Endothelial cell of umbilical vein (primary cell): ENCODE measurements around the gene NOTCH2. TPM values are rescaled to one million over a fixed set of nuclear protein-coding genes. Genes with fewer than 3 reads are reported as not detected.

Experiments used
- BruUV-seq: library from RNA; stranded (reverse); fragments of 400-500 nt; replicated peaks from 2 replicates; lab custom pipeline; 2021; lab: Mats Ljungman, UMichigan
- CTCF ChIA-PET: fragments of 300-600, 350-600 bp; sonication (Branson Sonifier 250); formaldehyde crosslinking; loops from one replicate; lab custom pipeline; 2021; ENCODE audit warnings: antibody characterized with exemption, inconsistent platforms; lab: Charles Lee
- POLR2A ChIA-PET: fragments of 300-600, 350-600 bp; sonication (Branson Sonifier 250); formaldehyde crosslinking; loops from one replicate; lab custom pipeline; 2021; ENCODE audit warnings: antibody characterized with exemption, inconsistent platforms; lab: Charles Lee
- DNase-seq: peaks from one replicate; pipeline ENCODE4 v3.0.0-alpha.2; 2011; ENCODE audit warnings: low read depth, low spot score
- FAIRE-seq: peaks from 2 replicates; lab custom pipeline; 2011; peaks lifted over from hg19 to GRCh38; lab: Jason Lieb, UNC
- H2AFZ ChIP-seq: 2 replicates; pipeline ENCODE4 v1.6.0; 2012; ENCODE audit warnings: low read depth, low read length, control low read depth, inconsistent platforms
- H3K27ac ChIP-seq: 2 replicates; pipeline ENCODE4 v1.5.1; 2011; ENCODE audit warnings: low read depth, mild to moderate bottlenecking, control low read depth, low read length, moderate library complexity; ENCODE audit not compliant: insufficient read depth
- H3K27me3 ChIP-seq, 2 experiments: 2 replicates each; pipeline versions ENCODE4 v1.6.0 to v1.6.1; 2011; ENCODE audit warnings: low read length in 2 of 2, mixed read lengths in 1 of 2; ENCODE audit not compliant: control insufficient read depth in 2 of 2, insufficient read depth in 2 of 2
- H3K36me3 ChIP-seq, 2 experiments: 2 replicates in 1 of 2; 3 replicates in 1 of 2; pipeline ENCODE4 v1.5.1; 2011; ENCODE audit warnings: low read length in 2 of 2, mild to moderate bottlenecking in 1 of 2, moderate library complexity in 1 of 2; ENCODE audit not compliant: control insufficient read depth in 2 of 2, insufficient read depth in 2 of 2; ENCODE audit errors: extremely low read depth in 1 of 2
- H3K4me1 ChIP-seq: 3 replicates; pipeline ENCODE4 v1.5.1; 2011; ENCODE audit warnings: mild to moderate bottlenecking, low read length; ENCODE audit not compliant: control insufficient read depth, insufficient read depth; ENCODE audit errors: extremely low read depth
- H3K4me2 ChIP-seq: 2 replicates; pipeline ENCODE4 v1.6.1; 2011; ENCODE audit warnings: low read length, control low read depth, mixed read lengths; ENCODE audit not compliant: insufficient read depth
- H3K4me3 ChIP-seq, 3 experiments: fragments of 200-600 bp in 1 of 3; sonication (generic), shearing (Covaris generic) in 1 of 3; replicated peaks in 1 of 3; 2 replicates each; pipeline ENCODE4 v1.5.1; 2011 to 2016; ENCODE audit warnings: control low read depth in 3 of 3, low read length in 3 of 3, mild to moderate bottlenecking in 2 of 3, inconsistent platforms in 1 of 3, low read depth in 1 of 3, moderate library complexity in 1 of 3; ENCODE audit not compliant: insufficient read depth in 1 of 3
- H3K79me2 ChIP-seq: 2 replicates; pipeline ENCODE4 v1.6.0; 2012; ENCODE audit warnings: low read length, inconsistent platforms; ENCODE audit not compliant: control insufficient read depth, insufficient read depth
- H3K9ac ChIP-seq: replicated peaks from 2 replicates; pipeline ENCODE3; 2011; ENCODE audit warnings: low read length, control low read depth; ENCODE audit not compliant: insufficient read depth; ENCODE audit errors: extremely low read depth
- H3K9me1 ChIP-seq: replicated peaks from 3 replicates; pipeline ENCODE4 v1.6.0; 2011; ENCODE audit warnings: mild to moderate bottlenecking, low read length; ENCODE audit not compliant: control insufficient read depth, insufficient read depth; ENCODE audit errors: extremely low read depth
- H3K9me3 ChIP-seq: replicated peaks from 2 replicates; pipeline ENCODE4 v1.5.1; 2012; ENCODE audit warnings: low read length, inconsistent platforms; ENCODE audit not compliant: control insufficient read depth, insufficient read depth
- H4K20me1 ChIP-seq: replicated peaks from 2 replicates; pipeline ENCODE3; 2011; ENCODE audit warnings: mild to moderate bottlenecking, low read length; ENCODE audit not compliant: control insufficient read depth, insufficient read depth; ENCODE audit errors: extremely low read depth
- EZH2 ChIP-seq: IDR thresholded peaks from 2 replicates; pipeline ENCODE4 v1.6.1; 2012; ENCODE audit warnings: borderline replicate concordance, low read depth, mild to moderate bottlenecking, moderate library complexity, low read length, inconsistent platforms; ENCODE audit not compliant: severe bottlenecking
- FOS ChIP-seq: IDR thresholded peaks from 2 replicates; pipeline ENCODE4 v1.6.1; 2011; ENCODE audit warnings: mild to moderate bottlenecking, low read length, moderate library complexity, borderline replicate concordance; ENCODE audit not compliant: insufficient read depth
- GATA2 ChIP-seq: IDR thresholded peaks from 2 replicates; pipeline ENCODE4 v1.7.0; 2011; ENCODE audit warnings: low read depth, mild to moderate bottlenecking, moderate library complexity, mixed read lengths, low read length; ENCODE audit not compliant: insufficient read length, insufficient read depth
- JUN ChIP-seq: IDR thresholded peaks from 2 replicates; pipeline ENCODE4 v1.6.1; 2011; ENCODE audit warnings: borderline replicate concordance, low read depth; ENCODE audit not compliant: insufficient read length, insufficient read depth
- MYC ChIP-seq: IDR thresholded peaks from one replicate; pipeline ENCODE4 v1.6.1; 2011; ENCODE audit warnings: mild to moderate bottlenecking, low read depth, low read length
- POLR2A ChIP-seq: IDR thresholded peaks from 2 replicates; pipeline ENCODE4 v1.6.1; 2012; ENCODE audit warnings: low read depth, mild to moderate bottlenecking, control low read depth, low read length
- POLR2AphosphoS5 ChIP-seq: IDR thresholded peaks from 2 replicates; pipeline ENCODE4 v1.6.1; 2012; ENCODE audit warnings: low read depth, mild to moderate bottlenecking, control low read depth, low read length, moderate library complexity; ENCODE audit not compliant: insufficient read depth
- dilution Hi-C: fragments of 300-500 bp; cut with MboI; formaldehyde crosslinking; loops from one replicate; pipeline ENCODE4 v1.15.0; 2019; ENCODE audit warnings: low sequenced_read_pairs; ENCODE audit not compliant: extremely low pct_ligation_motif_present
- intact Hi-C: fragments of 100-400 bp; cut with micrococcal nuclease; formaldehyde crosslinking; loops from one replicate; pipeline ENCODE4 v1.10.0; 2022
- polyA plus RNA-seq, 4 experiments: library from polyadenylated mRNA; depleted of rRNA in 3 of 4; stranded (reverse) in 3 of 4; unstranded in 1 of 4; fragments of >200 nt; gene quantifications; 2 replicates each; pipeline versions ENCODE4 v1.2.1 to v1.2.3, GENCODE V29; 2011 to 2012; ENCODE audit warnings: missing spikeins in 1 of 4
- total RNA-seq: library from RNA; stranded (reverse); gene quantifications from 2 replicates; pipeline ENCODE4 v1.2.3, GENCODE V29; 2021
- TF ChIP-seq, protein P1 (sequence below), 2 donors: IDR thresholded peaks; 1 replicate in 1 of 2; 2 replicates in 1 of 2; pipeline ENCODE4 v1.5.1; 2011; ENCODE audit warnings: low read length in 2 of 2, mild to moderate bottlenecking in 2 of 2, moderate library complexity in 2 of 2, control low read depth in 1 of 2, inconsistent platforms in 1 of 2, low read depth in 1 of 2; ENCODE audit not compliant: insufficient read depth in 1 of 2; ENCODE audit errors: extremely low read depth in 1 of 2
- TF ChIP-seq, protein P2 (sequence below): IDR thresholded peaks from 2 replicates; pipeline ENCODE4 v1.6.1; 2011; ENCODE audit not compliant: insufficient read depth, insufficient read length

The NOTCH2 gene
- total and polyA plus RNA-seq, 2 donors (not counting 3 experiments of a cell fraction or from before 2014, with no cell fraction given) = 14.3 to 49.1 TPM

DNA sequence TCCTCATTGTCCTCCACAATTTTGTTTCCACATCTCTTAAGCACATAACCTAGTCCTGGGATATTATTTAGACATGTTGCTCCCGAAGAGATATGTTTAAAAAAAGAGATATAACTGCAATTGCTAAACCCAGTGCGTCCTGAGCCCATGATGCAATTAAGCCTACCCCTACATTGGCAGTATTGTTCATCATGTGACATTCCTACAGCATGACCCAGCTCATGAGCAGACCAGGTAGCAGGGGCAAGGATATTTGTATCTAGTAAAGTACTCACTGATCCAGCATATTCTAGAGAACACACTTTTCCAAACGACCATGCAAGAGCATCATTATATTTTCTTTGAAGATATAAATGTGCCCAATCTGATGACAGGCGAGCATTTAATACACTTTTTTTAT, 174.4 kb downstream of the NOTCH2 start:
- no peaks in the 10 kb centered on the region for H3K9me3 ChIP-seq
- H4K20me1 ChIP-seq = no peaks in the 10 kb centered on the region
- ChIA-PET CTCF (interaction anchor here (2.9 kb wide), 1 partner anchor 8 kb away, joined by 11 read pairs; no protein-coding TSS in a partner anchor), POLR2A (no interaction called here)
- H3K4me3 ChIP-seq = no peak overlapping the region
- intact Hi-C loops (loop anchor here (5.0 kb wide), 1 partner anchor 48 kb away; no protein-coding TSS in a partner anchor), dilution Hi-C loops (no loop called here)
- no peaks in the 10 kb centered on the region for H3K9me1 ChIP-seq
- H3K4me2 ChIP-seq = no peak overlapping the region
- no peaks in the 10 kb centered on the region for H3K4me1 ChIP-seq
- H3K27me3 ChIP-seq = peaks cover 12 to 16% of the 10 kb centered on the region in 2 experiments
- FAIRE-seq (no peak), DNase-seq (no peak)
- TF ChIP-seq, protein P1, sequence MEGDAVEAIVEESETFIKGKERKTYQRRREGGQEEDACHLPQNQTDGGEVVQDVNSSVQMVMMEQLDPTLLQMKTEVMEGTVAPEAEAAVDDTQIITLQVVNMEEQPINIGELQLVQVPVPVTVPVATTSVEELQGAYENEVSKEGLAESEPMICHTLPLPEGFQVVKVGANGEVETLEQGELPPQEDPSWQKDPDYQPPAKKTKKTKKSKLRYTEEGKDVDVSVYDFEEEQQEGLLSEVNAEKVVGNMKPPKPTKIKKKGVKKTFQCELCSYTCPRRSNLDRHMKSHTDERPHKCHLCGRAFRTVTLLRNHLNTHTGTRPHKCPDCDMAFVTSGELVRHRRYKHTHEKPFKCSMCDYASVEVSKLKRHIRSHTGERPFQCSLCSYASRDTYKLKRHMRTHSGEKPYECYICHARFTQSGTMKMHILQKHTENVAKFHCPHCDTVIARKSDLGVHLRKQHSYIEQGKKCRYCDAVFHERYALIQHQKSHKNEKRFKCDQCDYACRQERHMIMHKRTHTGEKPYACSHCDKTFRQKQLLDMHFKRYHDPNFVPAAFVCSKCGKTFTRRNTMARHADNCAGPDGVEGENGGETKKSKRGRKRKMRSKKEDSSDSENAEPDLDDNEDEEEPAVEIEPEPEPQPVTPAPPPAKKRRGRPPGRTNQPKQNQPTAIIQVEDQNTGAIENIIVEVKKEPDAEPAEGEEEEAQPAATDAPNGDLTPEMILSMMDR (IDR thresholded peaks at IDR 0.05; ENCODE audit: extremely low read depth in 1 of 2, insufficient read depth in 1 of 2, low read depth in 1 of 2, low read length in 2 of 2) = no peak
- TF ChIP-seq POLR2AphosphoS5 (no peak), POLR2A (no peak), MYC (no peak), EZH2 (no peak), GATA2 (no peak), FOS (no peak), JUN (no peak)
- TF ChIP-seq, protein P2, sequence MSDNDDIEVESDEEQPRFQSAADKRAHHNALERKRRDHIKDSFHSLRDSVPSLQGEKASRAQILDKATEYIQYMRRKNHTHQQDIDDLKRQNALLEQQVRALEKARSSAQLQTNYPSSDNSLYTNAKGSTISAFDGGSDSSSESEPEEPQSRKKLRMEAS = no peak
- H3K79me2 ChIP-seq = no peaks in the 10 kb centered on the region
- H3K36me3 ChIP-seq = no peaks in the 10 kb centered on the region
- H2AFZ ChIP-seq = no peak overlapping the region
- BruUV-seq = no TSS peak
- no peak overlapping the region for H3K9ac ChIP-seq
- H3K27ac ChIP-seq = no peak overlapping the region
